Measurements from ENCODE around the gene LRRC3. TPM values are rescaled to one million over a fixed set of nuclear protein-coding genes. Genes with fewer than 3 reads are reported as not detected.

Gene LRRC3
- total and polyA plus RNA-seq, 4 donors: 3.0 to 14.2 (median 7.5) TPM

- Histone ChIP-seq H3K9ac (ENCODE audit: low read depth in 1 of 2, low read length in 2 of 2) (no peak overlapping the region), H3K36me3 (ENCODE audit: control insufficient read depth in 4 of 4, insufficient read depth in 3 of 4, low read depth in 1 of 4, low read length in 3 of 4) (no peaks in the 10 kb centered on the region), H3K27ac (ENCODE audit: low read depth in 1 of 2, low read length in 2 of 2) (no peak overlapping the region), H3K9me3 (ENCODE audit: control insufficient read depth in 4 of 4, low read length in 3 of 4) (no peaks in the 10 kb centered on the region), H3K4me3 (ENCODE audit: low read depth in 1 of 3, low read length in 3 of 3) (no peak overlapping the region), H3K4me1 (ENCODE audit: control insufficient read depth in 4 of 4, insufficient read depth in 4 of 4, low read length in 3 of 4) (peaks cover 0 to 12% (median 7%) of the 10 kb centered on the region in 4 donors), H3K27me3 (ENCODE audit: control insufficient read depth in 4 of 4, insufficient read depth in 4 of 4, low read length in 3 of 4) (no peaks in the 10 kb centered on the region)
- TF ChIP-seq SP1 (IDR thresholded peaks at IDR 0.05) (no peak), JUND (IDR thresholded peaks at IDR 0.05) (no peak), REST (IDR thresholded peaks at IDR 0.05) (no peak), CTCF (IDR thresholded peaks at IDR 0.05; ENCODE audit: low read depth, low read length, missing input control) (no peak), TAF1 (conservative IDR thresholded peaks at IDR 0.05) (no peak), ATF3 (IDR thresholded peaks at IDR 0.05) (no peak), NR2F2 (IDR thresholded peaks at IDR 0.05) (no peak), FOXA1 (IDR thresholded peaks at IDR 0.05) (no peak), HNF4A (conservative IDR thresholded peaks at IDR 0.05) (no peak), RXRA (IDR thresholded peaks at IDR 0.05) (no peak), GABPA (IDR thresholded peaks at IDR 0.05 in 1 of 2, conservative IDR thresholded peaks at IDR 0.05 in 1 of 2) (no peak), YY1 (IDR thresholded peaks at IDR 0.05) (no peak), FOXA2 (IDR thresholded peaks at IDR 0.05) (no peak), EGR1 (IDR thresholded peaks at IDR 0.05; ENCODE audit: low read depth in 2 of 2) (no peak), HNF4G (IDR thresholded peaks at IDR 0.05) (no peak), RAD21 (IDR thresholded peaks at IDR 0.05) (no peak)
- TF ChIP-seq, protein P1, sequence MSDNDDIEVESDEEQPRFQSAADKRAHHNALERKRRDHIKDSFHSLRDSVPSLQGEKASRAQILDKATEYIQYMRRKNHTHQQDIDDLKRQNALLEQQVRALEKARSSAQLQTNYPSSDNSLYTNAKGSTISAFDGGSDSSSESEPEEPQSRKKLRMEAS (IDR thresholded peaks at IDR 0.05): no peak
- WGBS: 87% methylated on average over 19 of the region's 19 CpGs
- no peak for DNase-seq (ENCODE audit: low spot score)
These were observed 12.8 kb upstream of the LRRC3 start for GRCh38 chr21:44442266-44443125.
